GM21786 (cell line): ENCODE results near the gene CAMSAP1.

Experiments used
- ATAC-seq: cut with Tn5 transposase; IDR thresholded peaks from one replicate; pipeline ENCODE4 v1.9.1; 2021; ENCODE audit not compliant: unreplicated experiment

CAMSAP1 gene

GRCh38 chr9:135939351-135940265, 32.3 kb upstream of the CAMSAP1 start:
- no peak for ATAC-seq

- no peak for ATAC-seq
These were observed 30.5 kb upstream of the CAMSAP1 start for GRCh38 chr9:135937521-135938489.

- no peak for ATAC-seq
These were observed 25.8 kb upstream of the CAMSAP1 start for GRCh38 chr9:135933114-135933513.

- ATAC-seq, result no peak
These were observed 25.3 kb upstream of the CAMSAP1 start for GRCh38 chr9:135932656-135933055.

DNA sequence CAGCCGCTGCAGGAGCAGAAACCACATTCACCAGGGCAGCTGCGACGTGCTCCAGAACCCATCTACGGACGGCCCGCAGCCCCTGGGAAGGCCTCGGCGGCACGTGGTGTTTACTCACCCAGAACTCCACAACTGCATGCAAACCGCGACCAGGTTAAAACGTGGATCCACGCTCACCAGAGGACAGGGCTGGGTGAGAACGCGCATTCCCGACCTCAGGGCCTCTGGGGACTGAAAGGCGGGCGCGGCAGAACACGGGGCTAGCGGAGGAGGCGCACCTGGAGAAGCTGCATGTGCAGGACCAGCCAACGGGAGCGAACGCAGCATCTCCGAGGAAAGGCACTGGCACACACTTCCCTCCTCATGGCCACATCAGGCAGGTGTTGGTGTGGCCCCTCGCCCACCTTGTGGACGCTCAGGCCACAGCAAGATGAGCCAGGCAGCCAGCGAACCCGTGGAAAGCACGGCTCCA, 24.0 kb upstream of the CAMSAP1 start:
- ATAC-seq, result no peak

- no peak for ATAC-seq
These were observed 23.4 kb upstream of the CAMSAP1 start for GRCh38 chr9:135930446-135931345.

DNA sequence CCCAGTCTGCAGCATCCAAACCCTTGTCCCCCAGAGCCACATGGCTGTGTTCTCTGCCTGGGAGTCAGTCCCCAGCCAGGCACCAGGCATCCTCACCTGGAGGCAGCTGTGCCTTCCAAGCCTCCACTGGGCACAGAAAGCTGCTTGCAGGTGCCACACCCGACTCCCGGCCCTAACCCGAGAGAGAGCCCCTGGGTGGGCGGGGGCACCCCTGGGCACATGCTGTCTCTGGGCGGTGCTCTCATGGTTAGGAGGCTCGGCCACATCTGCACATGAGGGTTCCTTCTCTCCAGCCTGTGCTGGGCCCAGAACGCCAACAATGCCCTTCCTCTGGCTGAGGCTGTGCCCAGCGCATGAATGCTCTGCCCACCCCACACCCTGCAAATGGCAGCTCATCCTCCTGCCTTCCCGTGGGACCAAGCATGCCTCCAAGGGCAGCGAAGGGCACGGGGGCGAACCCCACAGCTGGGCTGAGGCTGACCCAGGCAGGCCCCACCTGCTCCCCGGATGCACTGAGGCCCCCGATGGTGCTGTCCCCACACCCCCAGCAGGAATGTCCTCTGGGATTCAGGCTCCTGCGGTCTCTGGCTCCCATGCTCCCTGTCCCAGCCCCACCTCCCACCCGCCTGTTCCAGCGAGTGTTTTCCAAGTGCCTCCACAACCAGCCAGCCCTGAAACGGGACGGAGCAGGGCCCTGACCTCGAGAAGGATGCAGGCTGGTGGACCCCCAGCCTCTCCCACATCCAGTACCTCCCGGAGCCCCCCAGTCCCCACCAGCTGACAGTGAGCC, 22.5 kb upstream of the CAMSAP1 start:
- ATAC-seq, result no peak

GRCh38 chr9:135928731-135929655, 21.6 kb upstream of the CAMSAP1 start:
- no peak for ATAC-seq

DNA sequence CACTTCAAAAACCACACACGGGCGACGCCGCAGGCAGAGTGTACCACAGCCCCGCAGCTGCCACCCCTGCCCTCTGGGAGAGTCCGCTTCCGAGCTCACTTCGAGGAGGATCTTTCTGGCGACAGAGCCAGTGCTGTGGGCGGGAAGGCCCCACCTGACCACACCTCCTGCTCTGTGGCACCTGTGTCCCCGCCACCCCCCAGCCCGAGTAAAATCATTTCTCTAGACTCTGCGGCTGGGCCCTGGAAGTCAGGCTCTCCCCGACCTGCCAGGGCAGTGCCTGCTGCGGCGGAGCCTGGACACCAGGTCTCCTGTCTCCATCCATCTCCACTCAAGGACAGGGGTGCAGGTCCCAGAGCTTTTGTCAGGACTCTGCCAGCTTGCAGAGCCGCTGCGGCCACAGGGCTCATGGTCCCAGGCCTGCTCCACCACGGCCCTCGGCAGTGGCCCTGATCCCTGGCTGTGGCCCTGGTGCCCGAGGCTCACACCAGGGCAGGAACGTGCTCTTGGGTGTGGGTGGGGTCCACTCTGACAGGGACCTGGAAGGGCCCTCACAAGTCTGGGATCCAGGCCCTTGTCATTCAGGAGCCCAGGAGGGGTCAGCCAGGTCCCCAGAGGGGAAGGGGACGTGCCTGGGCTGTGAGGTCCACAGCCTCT, 20.9 kb upstream of the CAMSAP1 start:
- ATAC-seq, result no peak

DNA sequence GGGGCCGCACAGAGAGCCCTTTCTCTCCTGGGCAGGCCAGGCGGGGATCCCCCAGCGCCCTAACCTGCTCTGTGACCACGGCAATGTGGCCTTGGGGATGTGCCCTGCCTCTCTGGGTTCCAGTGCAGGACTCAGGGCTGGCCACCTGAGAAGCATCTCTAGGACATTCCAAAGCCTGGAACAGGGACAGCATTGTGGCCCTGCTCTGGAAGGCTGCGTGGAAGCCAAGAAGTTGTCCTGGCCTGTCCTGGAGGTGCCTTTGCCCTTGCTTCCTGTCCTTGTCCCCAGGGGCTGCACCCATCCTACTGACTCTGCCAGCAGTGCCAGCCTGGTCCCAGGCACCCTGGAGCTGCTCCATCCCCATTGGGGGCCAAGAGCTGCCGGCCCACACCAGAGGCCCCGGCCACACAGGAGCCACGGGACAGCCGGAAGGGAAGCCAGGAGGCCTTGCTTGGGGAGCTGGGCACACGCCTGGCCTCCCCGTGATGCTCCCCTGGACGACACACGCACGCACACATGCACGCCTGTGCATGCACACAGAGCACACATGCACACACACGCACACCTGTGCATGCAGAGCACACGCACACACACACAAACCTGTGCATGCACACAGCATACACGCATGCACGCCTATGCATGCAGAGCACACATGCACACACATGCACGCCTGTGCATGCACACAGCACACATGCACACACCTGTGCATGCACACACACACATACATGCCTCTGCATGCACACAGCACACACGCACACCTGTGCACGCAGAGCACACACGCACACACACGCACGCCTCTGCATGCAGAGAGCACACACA, 20.1 kb upstream of the CAMSAP1 start:
- ATAC-seq, result no peak

DNA sequence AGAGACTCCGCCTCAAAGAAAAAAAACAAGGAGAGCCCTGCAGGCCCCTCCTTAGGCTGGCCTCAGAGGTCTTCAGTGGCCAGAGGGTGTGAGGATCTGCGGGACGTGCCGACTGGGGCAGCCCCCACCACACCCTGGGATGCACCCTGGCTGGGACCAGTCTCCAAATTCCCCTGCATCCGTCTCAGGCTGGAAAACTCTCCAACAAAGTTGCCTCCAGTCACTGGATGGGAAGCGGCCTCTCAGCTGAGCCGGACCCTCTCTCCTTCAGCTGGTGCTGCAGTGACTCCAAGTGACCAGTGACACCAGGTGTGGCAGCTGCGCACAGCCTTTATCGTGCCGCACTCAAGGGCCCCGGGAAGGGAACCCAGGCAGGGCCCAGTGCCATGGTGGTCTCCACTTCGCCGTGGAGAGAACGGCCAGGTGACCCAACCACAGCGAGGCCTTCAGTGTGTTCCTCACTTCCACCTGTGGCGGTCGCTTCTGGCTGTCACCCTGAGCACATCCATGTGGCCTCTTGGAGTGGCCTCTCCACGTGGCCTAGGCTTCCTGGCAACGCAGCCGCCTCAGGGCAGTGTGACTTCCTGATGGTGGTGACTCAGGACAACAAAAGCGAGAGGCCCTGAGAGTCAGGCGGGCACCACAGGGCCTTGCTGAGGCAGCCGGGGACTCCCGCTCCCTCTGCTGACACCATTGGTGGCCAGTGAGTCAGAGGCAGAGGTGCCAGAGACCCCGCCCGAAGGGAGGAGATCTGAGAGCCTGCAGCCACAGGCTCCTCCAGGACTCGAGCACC, 19.3 kb upstream of the CAMSAP1 start:
- ATAC-seq, result no peak

DNA sequence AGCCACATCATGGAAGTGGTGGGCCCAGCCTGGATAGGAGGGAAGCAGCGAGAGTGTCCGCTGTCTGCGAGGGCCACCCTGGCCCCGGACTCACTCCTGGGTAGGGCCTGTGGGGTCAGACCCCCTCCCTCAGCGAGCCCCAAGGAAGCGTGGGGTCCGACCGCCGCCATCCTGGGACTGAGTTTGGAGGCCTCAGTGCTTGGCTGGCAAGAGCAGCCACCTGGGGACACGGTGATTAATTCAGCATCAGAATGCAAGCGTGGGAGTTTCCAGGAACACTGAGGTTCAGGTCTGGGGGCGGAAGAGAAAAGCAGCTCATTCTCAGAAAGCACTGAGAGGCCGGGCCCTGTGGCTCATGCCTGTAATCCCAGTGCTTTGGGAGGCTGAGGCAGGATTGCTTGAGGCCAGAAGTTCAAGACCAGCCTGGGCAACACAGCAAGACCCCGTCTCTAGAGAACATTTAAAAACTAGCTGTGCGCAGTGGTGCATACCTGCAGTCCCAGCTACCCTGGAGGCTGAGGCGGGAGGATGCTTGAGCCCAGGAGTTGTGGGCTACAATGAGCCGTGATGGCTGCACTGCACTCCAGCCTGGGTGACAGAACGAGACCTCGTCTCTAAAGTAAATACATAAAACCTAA, 18.3 kb upstream of the CAMSAP1 start:
- ATAC-seq, result no peak

DNA sequence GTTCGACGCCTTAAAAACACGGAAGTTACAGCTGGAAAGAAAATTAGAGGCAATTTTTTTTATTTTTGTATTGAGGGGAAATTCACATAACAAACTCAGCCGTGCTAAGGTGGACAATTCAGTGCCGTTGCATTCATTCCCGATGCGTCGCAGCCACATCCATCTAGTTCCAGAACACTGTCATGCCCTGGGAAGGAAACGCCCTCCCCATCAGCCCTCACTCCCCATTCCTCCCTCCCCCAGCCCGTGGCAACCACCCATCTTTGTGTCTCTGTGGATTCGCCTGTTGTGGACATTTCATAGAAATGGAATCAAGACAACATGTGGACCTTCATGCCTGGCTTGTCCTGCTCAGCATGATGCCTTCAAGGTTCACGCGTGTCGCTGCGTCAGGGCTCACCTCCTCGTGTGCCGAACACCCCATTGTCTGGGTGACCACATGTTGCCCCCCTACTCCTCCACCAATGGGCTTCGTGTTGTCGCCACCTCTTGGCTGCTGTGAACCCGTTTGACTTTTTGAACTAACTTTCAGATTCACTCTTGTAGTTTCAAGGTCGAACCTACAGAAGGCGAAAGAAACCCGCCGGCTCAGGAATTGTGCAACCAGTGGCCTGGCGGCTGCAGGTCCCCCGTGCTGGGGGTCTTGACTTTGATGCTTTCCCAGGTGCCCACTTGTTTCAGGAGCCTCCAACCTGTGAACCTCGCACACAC, 17.4 kb upstream of the CAMSAP1 start:
- no peak for ATAC-seq

- ATAC-seq, result no peak
These were observed 16.2 kb upstream of the CAMSAP1 start for GRCh38 chr9:135923508-135923907.

- ATAC-seq, result no peak
These were observed 14.5 kb upstream of the CAMSAP1 start for GRCh38 chr9:135921749-135922310.
